Measurements from ENCODE around the gene C2CD4B.

The C2CD4B gene

GRCh38 chr15:62150445-62150844, 14.6 kb downstream of the C2CD4B start:
- no peak overlapping the region for H3K4me3 ChIP-seq (ENCODE audit: low read depth, low read length)
- TF ChIP-seq POLR2A (IDR thresholded peaks at IDR 0.05; ENCODE audit: extremely low read depth, insufficient read length) = no peak
- TF ChIP-seq CTCF (IDR thresholded peaks at IDR 0.05; ENCODE audit: low read depth, low read length) = no peak
- TF ChIP-seq MYC (IDR thresholded peaks at IDR 0.05; ENCODE audit: low read depth, low read length) = no peak
- no peak for TF ChIP-seq MAX (IDR thresholded peaks at IDR 0.05; ENCODE audit: low read depth, low read length)
- no peak for DNase-seq (ENCODE audit: low read depth)

- H3K4me3 ChIP-seq (ENCODE audit: low read depth, low read length) = no peak overlapping the region
- TF ChIP-seq MYC (IDR thresholded peaks at IDR 0.05; ENCODE audit: low read depth, low read length) (no peak), POLR2A (IDR thresholded peaks at IDR 0.05; ENCODE audit: extremely low read depth, insufficient read length) (no peak), MAX (IDR thresholded peaks at IDR 0.05; ENCODE audit: low read depth, low read length) (no peak), CTCF (IDR thresholded peaks at IDR 0.05; ENCODE audit: low read depth, low read length) (no peak)
- DNase-seq (ENCODE audit: low read depth) = no peak
Measured at GRCh38 chr15:62149729-62150128, 15.4 kb downstream of the C2CD4B start.

GRCh38 chr15:62147551-62147950, 17.5 kb downstream of the C2CD4B start:
- no peak overlapping the region for H3K4me3 ChIP-seq (ENCODE audit: low read depth, low read length)
- DNase-seq (ENCODE audit: low read depth) = no peak
- TF ChIP-seq CTCF (IDR thresholded peaks at IDR 0.05; ENCODE audit: low read depth, low read length) (no peak), POLR2A (IDR thresholded peaks at IDR 0.05; ENCODE audit: extremely low read depth, insufficient read length) (no peak), MYC (IDR thresholded peaks at IDR 0.05; ENCODE audit: low read depth, low read length) (no peak), MAX (IDR thresholded peaks at IDR 0.05; ENCODE audit: low read depth, low read length) (no peak)

GRCh38 chr15:62147149-62147548, 17.9 kb downstream of the C2CD4B start:
- TF ChIP-seq MYC (IDR thresholded peaks at IDR 0.05; ENCODE audit: low read depth, low read length) (no peak), CTCF (IDR thresholded peaks at IDR 0.05; ENCODE audit: low read depth, low read length) (no peak), MAX (IDR thresholded peaks at IDR 0.05; ENCODE audit: low read depth, low read length) (no peak)
- H3K4me3 ChIP-seq (ENCODE audit: low read depth, low read length) = no peak overlapping the region

GRCh38 chr15:62145015-62145735, 19.9 kb downstream of the C2CD4B start:
- no peak overlapping the region for H3K4me3 ChIP-seq (ENCODE audit: low read depth, low read length)
- TF ChIP-seq POLR2A (IDR thresholded peaks at IDR 0.05; ENCODE audit: extremely low read depth, insufficient read length) (no peak), MYC (IDR thresholded peaks at IDR 0.05; ENCODE audit: low read depth, low read length) (no peak)
- DNase-seq (ENCODE audit: low read depth) = no peak

More at GRCh38 chr15:62147149-62147548, 17.9 kb downstream of the C2CD4B start:
- DNase-seq (ENCODE audit: low read depth) = no peak

GRCh38 chr15:62142736-62143135, 22.3 kb downstream of the C2CD4B start:
- H3K4me3 ChIP-seq (ENCODE audit: low read depth, low read length) = no peak overlapping the region
- no peak for TF ChIP-seq CTCF (IDR thresholded peaks at IDR 0.05; ENCODE audit: low read depth, low read length)
- TF ChIP-seq MAX (IDR thresholded peaks at IDR 0.05; ENCODE audit: low read depth, low read length) = no peak
- no peak for TF ChIP-seq MYC (IDR thresholded peaks at IDR 0.05; ENCODE audit: low read depth, low read length)
- no peak for TF ChIP-seq POLR2A (IDR thresholded peaks at IDR 0.05; ENCODE audit: extremely low read depth, insufficient read length)
- DNase-seq (ENCODE audit: low read depth) = no peak

All from NB4 (cell line).